Gastroesophageal sphincter (tissue), 4 donors: ENCODE results near the gene BRIX1. TPM values are rescaled to one million over a fixed set of nuclear protein-coding genes. Genes with fewer than 3 reads are reported as not detected.

Source experiments
- ATAC-seq: fragments of 150-250 bp; one replicate; pipeline ENCODE4 v1.9.1; 2016; ENCODE audit warnings: mild to moderate bottlenecking, moderate library complexity
- H3K27ac ChIP-seq, 4 donors: fragments of 200-600 bp; sonication (generic) in 3 of 4; 1 replicate in 3 of 4; 2 replicates in 1 of 4; pipeline ENCODE4 v1.5.1; 2016 to 2019
- H3K27me3 ChIP-seq: fragments of 200-600 bp; sonication (generic); one replicate; pipeline ENCODE4 v1.5.1; 2019
- H3K36me3 ChIP-seq, 2 donors: fragments of 200-600 bp; sonication (generic); one replicate each; pipeline ENCODE4 v1.5.1; 2019; ENCODE audit warnings: control low read depth in 1 of 2
- H3K4me1 ChIP-seq, 3 donors: fragments of 200-600 bp; sonication (generic); 1 replicate in 2 of 3; 2 replicates in 1 of 3; pipeline ENCODE4 v1.5.1; 2016 to 2019; ENCODE audit warnings: control low read depth in 2 of 3
- H3K4me3 ChIP-seq, 2 donors: fragments of 200-600 bp; sonication (generic); one replicate each; pipeline ENCODE4 v1.5.1; 2019; ENCODE audit warnings: mild to moderate bottlenecking in 1 of 2, moderate library complexity in 1 of 2
- H3K9me3 ChIP-seq, 3 donors: fragments of 200-600 bp; sonication (generic); one replicate each; pipeline ENCODE4 v1.5.1; 2017 to 2019; ENCODE audit warnings: control low read depth in 2 of 3
- EP300 ChIP-seq: sonication (generic); formaldehyde crosslinking; IDR thresholded peaks from one replicate; pipeline ENCODE4 v1.6.1; 2017; ENCODE audit warnings: antibody characterized with exemption, mild to moderate bottlenecking
- POLR2A ChIP-seq, 2 donors: fragments of 450-650 bp; IDR thresholded peaks; one replicate each; pipeline ENCODE4 v1.6.1; 2017; ENCODE audit warnings: antibody characterized with exemption in 2 of 2, mild to moderate bottlenecking in 2 of 2, moderate library complexity in 1 of 2
- POLR2AphosphoS5 ChIP-seq: sonication (generic); formaldehyde crosslinking; IDR thresholded peaks from one replicate; pipeline ENCODE4 v1.6.1; 2017; ENCODE audit warnings: antibody characterized with exemption
- WGBS, 2 donors: methylation state at CpG; one replicate each; pipeline ENCODE4 v1.1.5; 2018; ENCODE audit warnings: low coverage in 1 of 2; 5-methylcytosine and 5-hydroxymethylcytosine counted together
- total RNA-seq, 4 donors: library from RNA; depleted of rRNA; stranded (reverse); fragments of >200 nt; gene quantifications; one replicate each; pipeline ENCODE4 v1.1.0, GENCODE V29; 2016
- TF ChIP-seq, protein P1 (sequence below), 4 experiments: fragments of 200-600 bp in 2 of 4; fragments of 450-650 bp in 2 of 4; sonication (generic) in 1 of 4; IDR thresholded peaks; one replicate each; pipeline ENCODE4 v1.5.1; 2017 to 2019; ENCODE audit warnings: antibody characterized with exemption in 4 of 4, mild to moderate bottlenecking in 2 of 4, moderate library complexity in 2 of 4

The BRIX1 gene
- total RNA-seq, 4 donors from 2014 or later, result 22.4 to 34.7 (median 28.9) TPM

DNA sequence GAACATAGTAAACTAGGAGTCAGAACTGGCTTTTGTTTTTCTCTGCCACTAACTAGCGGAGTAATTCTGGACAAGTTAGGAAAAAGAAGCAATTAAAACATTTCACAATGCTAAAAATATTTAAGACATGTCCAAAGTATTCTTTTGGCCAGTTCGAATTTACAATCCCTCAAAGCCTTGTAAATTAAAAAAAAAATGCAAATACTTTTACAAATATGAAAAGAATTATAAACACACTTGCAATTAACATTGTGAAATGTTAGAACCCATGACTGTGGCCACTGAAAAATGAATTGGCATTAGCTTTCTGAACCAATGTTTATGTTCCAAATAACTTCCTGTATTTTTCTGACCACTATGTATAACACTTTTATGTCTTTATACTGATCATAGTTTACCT, 2.4 kb upstream of the BRIX1 start:
- no peaks in the 10 kb centered on the region for H3K9me3 ChIP-seq
- no peaks in the 10 kb centered on the region for H3K27me3 ChIP-seq
- peak overlapping the region; percentile 51 to 93 (median 90) for H3K27ac ChIP-seq
- TF ChIP-seq POLR2A (IDR thresholded peaks at IDR 0.05) (no peak), POLR2AphosphoS5 (peak; percentile 75)
- H3K4me1 ChIP-seq, result peaks cover 11 to 49% (median 18%) of the 10 kb centered on the region in 3 donors
- no peak for ATAC-seq
- 47 to 52% methylated on average over 2 of the region's 2 CpGs for WGBS, 2 donors
- H3K36me3 ChIP-seq, result peaks cover 0 to 44% of the 10 kb centered on the region in 2 donors
- H3K4me3 ChIP-seq, result no peak overlapping the region

DNA sequence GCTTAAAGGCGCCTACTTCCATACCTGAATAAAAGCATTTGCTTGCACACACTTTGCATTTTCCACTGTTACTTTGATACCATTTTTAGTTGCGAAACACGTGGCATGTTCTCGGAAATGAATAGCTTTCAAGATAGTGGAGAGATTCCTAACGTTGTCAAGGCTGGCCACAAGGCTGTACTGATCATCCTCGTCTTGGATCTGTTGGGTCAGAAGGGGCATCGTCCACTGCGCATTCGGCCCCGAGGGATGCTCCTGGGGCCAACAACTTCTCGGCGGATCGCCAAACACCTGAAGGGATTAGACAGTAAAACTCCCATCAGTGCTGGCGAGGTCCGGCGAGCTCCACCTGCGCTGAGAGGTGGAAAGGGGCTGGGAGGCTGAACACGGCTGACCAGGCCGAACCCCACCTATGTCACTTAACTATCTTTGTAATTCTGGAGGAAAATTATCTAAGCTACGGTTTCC, 806 bp upstream of the BRIX1 start:
- H3K27me3 ChIP-seq, result no peaks in the 10 kb centered on the region
- peaks cover 0 to 40% of the 10 kb centered on the region in 2 donors for H3K36me3 ChIP-seq
- peak overlapping the region; percentile 67 to 93 (median 90) for H3K27ac ChIP-seq
- 3 to 5% methylated on average over 6 to 19 of the region's 20 CpGs for WGBS, 2 donors
- peak overlapping the region; percentile 80 to 92 for H3K4me3 ChIP-seq
- TF ChIP-seq, protein P1, sequence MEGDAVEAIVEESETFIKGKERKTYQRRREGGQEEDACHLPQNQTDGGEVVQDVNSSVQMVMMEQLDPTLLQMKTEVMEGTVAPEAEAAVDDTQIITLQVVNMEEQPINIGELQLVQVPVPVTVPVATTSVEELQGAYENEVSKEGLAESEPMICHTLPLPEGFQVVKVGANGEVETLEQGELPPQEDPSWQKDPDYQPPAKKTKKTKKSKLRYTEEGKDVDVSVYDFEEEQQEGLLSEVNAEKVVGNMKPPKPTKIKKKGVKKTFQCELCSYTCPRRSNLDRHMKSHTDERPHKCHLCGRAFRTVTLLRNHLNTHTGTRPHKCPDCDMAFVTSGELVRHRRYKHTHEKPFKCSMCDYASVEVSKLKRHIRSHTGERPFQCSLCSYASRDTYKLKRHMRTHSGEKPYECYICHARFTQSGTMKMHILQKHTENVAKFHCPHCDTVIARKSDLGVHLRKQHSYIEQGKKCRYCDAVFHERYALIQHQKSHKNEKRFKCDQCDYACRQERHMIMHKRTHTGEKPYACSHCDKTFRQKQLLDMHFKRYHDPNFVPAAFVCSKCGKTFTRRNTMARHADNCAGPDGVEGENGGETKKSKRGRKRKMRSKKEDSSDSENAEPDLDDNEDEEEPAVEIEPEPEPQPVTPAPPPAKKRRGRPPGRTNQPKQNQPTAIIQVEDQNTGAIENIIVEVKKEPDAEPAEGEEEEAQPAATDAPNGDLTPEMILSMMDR (IDR thresholded peaks at IDR 0.05), result no peak
- TF ChIP-seq POLR2AphosphoS5 (no peak), POLR2A (IDR thresholded peaks at IDR 0.05) (no peak), EP300 (no peak)
- no peak for ATAC-seq
- H3K4me1 ChIP-seq, result peaks cover 11 to 51% (median 18%) of the 10 kb centered on the region in 3 donors
- no peaks in the 10 kb centered on the region for H3K9me3 ChIP-seq

DNA sequence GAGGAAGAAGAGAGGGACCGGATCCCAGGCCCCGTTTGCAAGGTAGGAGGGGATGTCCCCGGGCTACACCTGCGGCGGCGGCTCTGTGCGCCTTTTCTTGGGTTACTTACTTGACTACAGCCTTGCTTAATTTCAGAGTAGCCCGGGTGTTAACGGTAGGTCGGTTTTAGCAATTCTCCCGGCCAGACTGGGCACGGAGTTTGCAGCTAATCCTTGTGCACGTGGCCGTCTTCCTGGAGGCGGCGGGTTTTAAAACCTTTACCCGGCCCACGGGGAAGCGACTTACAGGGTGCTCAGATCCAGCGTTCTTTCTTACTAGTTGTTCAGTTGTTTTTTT, 313 bp downstream of the BRIX1 start:
- Histone ChIP-seq H3K4me1 (peaks cover 11 to 51% (median 18%) of the 10 kb centered on the region in 3 donors), H3K27ac (peak overlapping the region; percentile 54 to 93 (median 90)), H3K27me3 (no peaks in the 10 kb centered on the region), H3K4me3 (peak overlapping the region; percentile 80 to 92), H3K36me3 (peaks cover 0 to 40% of the 10 kb centered on the region in 2 donors), H3K9me3 (no peaks in the 10 kb centered on the region)
- WGBS, 2 donors, result 0 to 2% methylated on average over 9 to 20 of the region's 20 CpGs
- TF ChIP-seq POLR2A (IDR thresholded peaks at IDR 0.05), result no peak
- TF ChIP-seq, protein P1 (IDR thresholded peaks at IDR 0.05), result no peak
- no peak for TF ChIP-seq EP300
- no peak for ATAC-seq

DNA sequence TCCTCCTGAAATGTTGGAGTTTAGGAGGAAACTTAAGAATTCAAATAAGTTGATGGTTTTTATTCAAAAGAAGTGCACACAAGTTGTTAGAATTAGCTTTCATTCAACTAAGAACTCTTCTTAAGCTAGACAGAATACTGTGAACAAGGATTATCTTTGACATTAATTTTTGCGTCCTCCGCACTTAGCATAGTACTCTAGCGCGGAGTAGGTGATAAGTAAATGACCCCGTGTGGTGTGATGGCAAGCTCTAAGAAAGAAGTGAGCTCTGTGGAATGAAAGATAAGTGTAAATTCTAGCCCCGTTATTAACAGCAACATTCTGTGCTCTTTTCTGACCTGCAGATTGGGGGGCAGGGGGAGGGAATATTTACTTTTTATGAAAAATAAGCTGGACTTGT, 1.0 kb downstream of the BRIX1 start:
- Histone ChIP-seq H3K36me3 (peaks cover 0 to 40% of the 10 kb centered on the region in 2 donors), H3K4me3 (peak overlapping the region; percentile 80 to 92), H3K27ac (peak overlapping the region in 1 of 4 donors; percentile 90), H3K9me3 (no peaks in the 10 kb centered on the region), H3K27me3 (no peaks in the 10 kb centered on the region), H3K4me1 (peaks cover 11 to 51% (median 18%) of the 10 kb centered on the region in 3 donors)
- TF ChIP-seq, protein P1 (IDR thresholded peaks at IDR 0.05), result no peak
- TF ChIP-seq POLR2A (IDR thresholded peaks at IDR 0.05), result no peak
- TF ChIP-seq EP300, result no peak
- no peak for TF ChIP-seq POLR2AphosphoS5
- no peak for ATAC-seq
- 15 to 24% methylated on average over 6 of the region's 6 CpGs for WGBS, 2 donors

DNA sequence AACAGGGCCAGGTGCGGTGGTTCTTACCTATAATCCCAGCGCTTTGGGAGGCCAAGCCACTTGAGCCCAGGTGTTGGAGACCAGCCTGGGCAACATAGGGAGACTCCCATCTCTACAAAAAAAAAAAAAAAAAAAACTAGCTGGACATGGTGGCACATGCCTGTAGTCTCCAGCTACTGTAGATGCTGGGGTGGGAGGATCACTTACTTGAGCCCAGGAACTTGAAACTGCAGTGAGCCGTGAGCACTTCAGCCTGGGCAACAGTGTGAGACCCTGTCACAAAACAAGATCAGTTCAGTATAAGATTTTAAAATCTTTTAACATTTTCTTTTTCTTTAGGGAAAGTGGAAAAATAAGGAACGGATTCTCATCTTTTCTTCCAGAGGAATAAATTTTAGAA, 2.5 kb downstream of the BRIX1 start:
- H3K4me1 ChIP-seq, result peaks cover 11 to 41% (median 18%) of the 10 kb centered on the region in 3 donors
- no peaks in the 10 kb centered on the region for H3K27me3 ChIP-seq
- no peak overlapping the region for H3K4me3 ChIP-seq
- 68 to 78% methylated on average over 4 of the region's 4 CpGs for WGBS, 2 donors
- TF ChIP-seq, protein P1 (IDR thresholded peaks at IDR 0.05), result no peak
- no peak for TF ChIP-seq POLR2AphosphoS5
- TF ChIP-seq EP300, result no peak
- TF ChIP-seq POLR2A (IDR thresholded peaks at IDR 0.05), result no peak
- peaks cover 0 to 46% of the 10 kb centered on the region in 2 donors for H3K36me3 ChIP-seq
- no peak overlapping the region for H3K27ac ChIP-seq
- H3K9me3 ChIP-seq, result no peaks in the 10 kb centered on the region
- no peak for ATAC-seq
